ENCODE results near the gene ARFGAP2. TPM values are rescaled to one million over a fixed set of nuclear protein-coding genes. Genes with fewer than 3 reads are reported as not detected.

ARFGAP2 gene
- total RNA-seq, 4 donors from 2014 or later: 141 to 203 (median 178) TPM

- no peak for TF ChIP-seq CTCF (IDR thresholded peaks at IDR 0.05; ENCODE audit: low read depth)
Measured at GRCh38 chr11:47175746-47176327, 842 bp downstream of the ARFGAP2 start.

DNA sequence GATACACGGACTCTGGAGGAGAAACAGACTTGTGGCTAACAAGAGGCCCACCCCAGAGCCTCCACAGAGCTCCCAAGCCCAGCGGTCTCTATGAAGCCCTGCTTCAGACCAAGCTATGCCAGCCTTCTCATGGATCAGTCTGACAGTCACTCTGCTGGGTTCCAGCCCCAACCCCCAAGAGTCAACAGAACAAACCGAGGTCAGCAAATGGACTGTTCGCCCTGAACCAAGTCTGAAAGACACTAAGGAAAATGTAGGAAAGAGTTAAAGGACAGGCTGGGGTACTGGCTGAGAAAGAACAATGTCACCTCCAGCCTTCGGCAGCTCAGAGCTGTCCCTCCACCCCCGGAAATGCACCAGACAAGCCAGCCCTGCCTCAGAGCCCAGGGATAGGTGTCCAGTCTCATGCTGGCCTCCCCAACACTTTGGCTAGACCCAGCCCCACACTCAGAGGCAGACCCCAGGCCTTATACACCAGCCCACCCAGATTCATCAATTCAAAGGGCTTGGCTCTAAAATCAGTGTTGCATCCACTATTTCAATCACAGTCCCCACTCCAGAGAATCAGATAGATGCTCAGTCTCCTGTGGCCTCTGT is 3.8 kb downstream of the ARFGAP2 start:
- no peak for TF ChIP-seq CTCF (IDR thresholded peaks at IDR 0.05; ENCODE audit: low read depth)

- no peak for TF ChIP-seq CTCF (IDR thresholded peaks at IDR 0.05; ENCODE audit: low read depth)
Measured at GRCh38 chr11:47171856-47172255, 4.8 kb downstream of the ARFGAP2 start.

DNA sequence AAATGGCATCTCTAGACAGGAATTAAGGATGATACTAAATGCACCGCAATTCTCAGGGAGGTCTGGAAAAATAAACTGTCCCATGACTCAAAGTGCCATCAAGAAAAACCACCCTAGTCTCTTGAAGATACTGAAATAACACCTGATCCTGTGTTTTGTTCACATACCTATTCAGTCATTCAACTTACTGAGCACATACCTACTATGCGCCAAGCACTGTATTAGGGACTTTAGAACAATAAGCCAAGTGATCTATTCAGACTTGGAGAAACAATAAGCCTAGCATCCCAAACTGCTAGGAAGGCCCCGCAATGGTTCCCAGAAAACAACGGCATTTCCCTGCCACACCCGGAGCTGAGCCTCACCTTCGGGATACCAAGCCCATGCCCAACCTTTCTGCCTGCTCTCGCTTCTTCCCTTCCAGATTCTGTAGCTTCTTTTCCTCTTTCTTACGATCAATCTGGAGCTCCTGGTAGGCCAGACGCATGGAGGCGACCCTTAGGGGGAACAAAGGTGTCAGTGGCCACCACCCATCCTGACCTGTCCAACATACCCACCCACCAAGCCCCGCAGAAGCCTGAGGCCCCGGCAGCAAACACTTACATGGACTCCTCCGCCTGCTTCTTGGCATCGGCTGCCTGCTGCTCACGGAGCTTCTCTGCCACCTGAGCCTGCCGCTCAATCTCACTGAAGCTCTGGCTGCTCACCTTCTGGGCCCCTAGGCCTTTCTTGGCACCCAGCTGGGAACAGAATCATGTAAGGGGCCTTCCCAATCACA is 5.4 kb downstream of the ARFGAP2 start:
- TF ChIP-seq CTCF (IDR thresholded peaks at IDR 0.05; ENCODE audit: low read depth): no peak

- no peak for TF ChIP-seq CTCF (IDR thresholded peaks at IDR 0.05; ENCODE audit: low read depth)
Measured at GRCh38 chr11:47166368-47166767, 10.3 kb downstream of the ARFGAP2 start.

DNA sequence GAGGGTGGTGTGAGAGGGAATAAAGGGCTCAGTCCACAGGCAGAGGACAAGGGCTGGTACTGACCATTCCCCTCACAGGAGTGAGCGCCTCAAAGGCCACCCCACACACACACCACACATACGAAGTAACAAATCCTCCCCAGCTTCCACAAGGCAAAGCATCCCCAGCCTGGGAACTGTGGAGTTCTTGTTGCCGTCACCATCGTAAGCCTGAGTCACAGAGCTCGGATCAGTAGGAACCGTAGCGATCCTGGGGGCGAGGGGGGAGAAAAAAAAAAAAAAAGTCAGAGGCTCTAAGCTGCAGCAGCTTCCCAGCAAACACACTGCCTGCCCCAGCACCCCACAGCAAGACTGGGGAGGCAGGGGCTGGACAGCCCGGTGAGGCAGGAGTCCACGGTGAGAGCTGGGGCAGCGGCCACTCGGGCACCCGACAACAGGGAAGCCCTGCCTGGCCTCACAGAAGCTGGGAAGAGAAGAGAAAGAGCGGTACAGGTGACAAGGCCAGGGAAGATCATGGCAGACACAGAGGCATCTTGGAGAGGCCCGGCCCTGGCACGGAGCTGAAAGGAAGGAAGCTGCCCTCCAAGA is 11.3 kb downstream of the ARFGAP2 start:
- TF ChIP-seq CTCF (IDR thresholded peaks at IDR 0.05; ENCODE audit: low read depth): no peak

DNA sequence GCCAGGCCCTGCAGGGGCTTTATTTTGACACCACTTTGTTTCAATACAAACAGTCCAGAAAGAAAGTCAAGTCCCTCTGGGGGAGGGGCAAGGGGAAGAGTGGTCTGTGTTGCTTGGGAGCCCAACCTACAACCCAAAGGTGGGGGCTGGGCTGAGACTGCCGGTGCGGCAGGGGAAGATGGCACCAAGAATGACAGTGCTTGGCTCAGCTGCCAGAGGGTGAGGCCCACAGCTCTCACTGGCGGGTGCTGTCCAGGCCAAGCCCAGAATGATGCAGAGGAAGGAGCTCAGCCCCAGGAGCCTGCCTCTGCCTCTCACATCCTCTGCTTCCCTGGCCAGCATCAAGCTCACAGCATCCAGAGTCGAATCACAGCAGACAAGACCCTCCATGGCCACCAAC is 12.4 kb downstream of the ARFGAP2 start:
- TF ChIP-seq CTCF (IDR thresholded peaks at IDR 0.05; ENCODE audit: low read depth): no peak
